Central memory CD8-positive, alpha-beta T cell (primary cell): ENCODE measurements around the gene APOA1.
A peak's percentile ranks its signal among the peaks of the same experiment; 100 is the strongest.

Source experiments
- ATAC-seq: fragments of 150-1000 bp; cut with Tn5 transposase; replicated peaks from 2 replicates; pipeline ENCODE4 v1.10.0; 2022; ENCODE audit warnings: mild to moderate bottlenecking, moderate FRiP score, moderate number of reproducible peaks; ENCODE audit not compliant: poor library complexity, severe bottlenecking; ENCODE audit errors: extremely low read depth
- DNase-seq, 2 donors: peaks; one replicate each; pipeline ENCODE4 v3.0.0; 2021; ENCODE audit warnings: low spot score in 2 of 2
- H3K27ac Mint-ChIP-seq: one replicate; pipeline ENCODE4 v1.8.0; 2022; ENCODE audit warnings: low read depth, mild to moderate bottlenecking, moderate library complexity, mixed read lengths
- H3K27me3 Mint-ChIP-seq: one replicate; pipeline ENCODE4 v1.8.0; 2022; ENCODE audit warnings: mixed read lengths
- H3K36me3 Mint-ChIP-seq: one replicate; pipeline ENCODE4 v1.8.0; 2022; ENCODE audit warnings: mild to moderate bottlenecking, moderate library complexity, mixed read lengths; ENCODE audit not compliant: insufficient read depth
- H3K4me1 Mint-ChIP-seq: one replicate; pipeline ENCODE4 v1.8.0; 2022; ENCODE audit warnings: mixed read lengths
- H3K4me3 Mint-ChIP-seq: one replicate; pipeline ENCODE4 v1.8.0; 2022; ENCODE audit warnings: mild to moderate bottlenecking, moderate library complexity, mixed read lengths
- H3K9me3 Mint-ChIP-seq: one replicate; pipeline ENCODE4 v1.8.0; 2022; ENCODE audit warnings: mixed read lengths

APOA1 gene

GRCh38 chr11:116868066-116868465 is 30.6 kb upstream of the APOA1 start:
- Mint-ChIP-seq H3K36me3 (peaks cover 61% of the 10 kb centered on the region), H3K27me3 (no peaks in the 10 kb centered on the region), H3K27ac (no peak overlapping the region), H3K4me1 (peaks cover 13% of the 10 kb centered on the region), H3K4me3 (no peak overlapping the region), H3K9me3 (no peaks in the 10 kb centered on the region)
- ATAC-seq = no peak
- no peak for DNase-seq

GRCh38 chr11:116867619-116868018 is 30.2 kb upstream of the APOA1 start:
- no peak for ATAC-seq
- Mint-ChIP-seq H3K27me3 (no peaks in the 10 kb centered on the region), H3K4me1 (peaks cover 13% of the 10 kb centered on the region), H3K27ac (no peak overlapping the region), H3K4me3 (no peak overlapping the region), H3K9me3 (no peaks in the 10 kb centered on the region), H3K36me3 (peaks cover 56% of the 10 kb centered on the region)
- no peak for DNase-seq

- Mint-ChIP-seq H3K27ac (no peak overlapping the region), H3K9me3 (no peaks in the 10 kb centered on the region), H3K4me1 (peaks cover 13% of the 10 kb centered on the region), H3K27me3 (no peaks in the 10 kb centered on the region), H3K36me3 (peaks cover 52% of the 10 kb centered on the region), H3K4me3 (no peak overlapping the region)
- DNase-seq = no peak
- ATAC-seq = no peak
These were observed 29.5 kb upstream of the APOA1 start for GRCh38 chr11:116866804-116867455.

- H3K36me3 Mint-ChIP-seq = peaks cover 51% of the 10 kb centered on the region
- no peaks in the 10 kb centered on the region for H3K9me3 Mint-ChIP-seq
- no peak overlapping the region for H3K27ac Mint-ChIP-seq
- H3K4me1 Mint-ChIP-seq = peaks cover 4% of the 10 kb centered on the region
- ATAC-seq (no peak), DNase-seq (no peak)
- no peaks in the 10 kb centered on the region for H3K27me3 Mint-ChIP-seq
- H3K4me3 Mint-ChIP-seq = no peak overlapping the region
These were observed 28.3 kb upstream of the APOA1 start for GRCh38 chr11:116865696-116866095.

GRCh38 chr11:116864531-116864930 is 27.1 kb upstream of the APOA1 start:
- ATAC-seq = no peak
- no peak for DNase-seq
- Mint-ChIP-seq H3K27me3 (no peaks in the 10 kb centered on the region), H3K4me3 (no peak overlapping the region), H3K27ac (peak overlapping the region; percentile 63), H3K4me1 (no peaks in the 10 kb centered on the region), H3K36me3 (peaks cover 47% of the 10 kb centered on the region), H3K9me3 (no peaks in the 10 kb centered on the region)

GRCh38 chr11:116862951-116863350 is 25.5 kb upstream of the APOA1 start:
- no peaks in the 10 kb centered on the region for H3K4me1 Mint-ChIP-seq
- H3K36me3 Mint-ChIP-seq = peaks cover 40% of the 10 kb centered on the region
- H3K27me3 Mint-ChIP-seq = no peaks in the 10 kb centered on the region
- DNase-seq (no peak), ATAC-seq (no peak)
- no peak overlapping the region for H3K4me3 Mint-ChIP-seq
- H3K9me3 Mint-ChIP-seq = no peaks in the 10 kb centered on the region
- no peak overlapping the region for H3K27ac Mint-ChIP-seq

GRCh38 chr11:116862185-116862584 is 24.8 kb upstream of the APOA1 start:
- Mint-ChIP-seq H3K4me3 (no peak overlapping the region), H3K4me1 (peaks cover under 1% of the 10 kb centered on the region), H3K9me3 (no peaks in the 10 kb centered on the region), H3K27ac (peak overlapping the region; percentile 33), H3K36me3 (peaks cover 37% of the 10 kb centered on the region), H3K27me3 (no peaks in the 10 kb centered on the region)
- DNase-seq (no peak), ATAC-seq (no peak)

GRCh38 chr11:116861539-116861938 is 24.1 kb upstream of the APOA1 start:
- peak overlapping the region; percentile 33 for H3K27ac Mint-ChIP-seq
- peaks cover 39% of the 10 kb centered on the region for H3K36me3 Mint-ChIP-seq
- no peaks in the 10 kb centered on the region for H3K9me3 Mint-ChIP-seq
- H3K4me3 Mint-ChIP-seq = no peak overlapping the region
- peaks cover 7% of the 10 kb centered on the region for H3K4me1 Mint-ChIP-seq
- H3K27me3 Mint-ChIP-seq = no peaks in the 10 kb centered on the region
- DNase-seq (no peak), ATAC-seq (no peak)

- Mint-ChIP-seq H3K4me3 (no peak overlapping the region), H3K27ac (peak overlapping the region; percentile 47), H3K36me3 (peaks cover 35% of the 10 kb centered on the region), H3K4me1 (peaks cover 19% of the 10 kb centered on the region), H3K9me3 (no peaks in the 10 kb centered on the region), H3K27me3 (no peaks in the 10 kb centered on the region)
- ATAC-seq (no peak), DNase-seq (no peak)
These were observed 22.9 kb upstream of the APOA1 start for GRCh38 chr11:116860303-116860702.

GRCh38 chr11:116859175-116859574 is 21.8 kb upstream of the APOA1 start:
- peaks cover 27% of the 10 kb centered on the region for H3K4me1 Mint-ChIP-seq
- no peaks in the 10 kb centered on the region for H3K9me3 Mint-ChIP-seq
- no peak overlapping the region for H3K4me3 Mint-ChIP-seq
- no peak for DNase-seq
- ATAC-seq = no peak
- H3K27me3 Mint-ChIP-seq = no peaks in the 10 kb centered on the region
- peaks cover 36% of the 10 kb centered on the region for H3K36me3 Mint-ChIP-seq
- peak overlapping the region; percentile 82 for H3K27ac Mint-ChIP-seq

GRCh38 chr11:116857936-116858335 is 20.5 kb upstream of the APOA1 start:
- no peak overlapping the region for H3K27ac Mint-ChIP-seq
- no peaks in the 10 kb centered on the region for H3K9me3 Mint-ChIP-seq
- H3K4me1 Mint-ChIP-seq = peaks cover 39% of the 10 kb centered on the region
- H3K36me3 Mint-ChIP-seq = peaks cover 36% of the 10 kb centered on the region
- ATAC-seq = no peak
- H3K4me3 Mint-ChIP-seq = no peak overlapping the region
- DNase-seq = no peak
- H3K27me3 Mint-ChIP-seq = no peaks in the 10 kb centered on the region

GRCh38 chr11:116857316-116857715 is 19.9 kb upstream of the APOA1 start:
- H3K9me3 Mint-ChIP-seq = no peaks in the 10 kb centered on the region
- no peaks in the 10 kb centered on the region for H3K27me3 Mint-ChIP-seq
- H3K4me1 Mint-ChIP-seq = peaks cover 45% of the 10 kb centered on the region

GRCh38 chr11:116856423-116856822 is 19.0 kb upstream of the APOA1 start:
- ATAC-seq (no peak), DNase-seq (no peak)
- Mint-ChIP-seq H3K27ac (peak overlapping the region; percentile 54), H3K36me3 (peaks cover 39% of the 10 kb centered on the region), H3K4me1 (peaks cover 54% of the 10 kb centered on the region), H3K27me3 (no peaks in the 10 kb centered on the region), H3K9me3 (no peaks in the 10 kb centered on the region), H3K4me3 (peak overlapping the region; percentile 23)

More at GRCh38 chr11:116857316-116857715, 19.9 kb upstream of the APOA1 start:
- Mint-ChIP-seq H3K4me3 (no peak overlapping the region), H3K27ac (peak overlapping the region; percentile 54), H3K36me3 (peaks cover 39% of the 10 kb centered on the region)
- DNase-seq = no peak
- ATAC-seq = no peak
